Measurements from ENCODE around the gene ORAI3. TPM values are rescaled to one million over a fixed set of nuclear protein-coding genes. Genes with fewer than 3 reads are reported as not detected.

ORAI3 gene
- total RNA-seq, 1 experiment from 2014 or later: 26.9 TPM

GRCh38 chr16:30980023-30980371 lies 31.1 kb downstream of the ORAI3 start:
- Histone ChIP-seq H3K9me3 (ENCODE audit: control insufficient read depth, insufficient read depth, low read depth, low read length) (no peaks in the 10 kb centered on the region), H3K27ac (ENCODE audit: low read length) (no peak overlapping the region), H3K4me1 (ENCODE audit: control insufficient read depth, insufficient read depth, low read length) (peaks cover 6% of the 10 kb centered on the region), H3K36me3 (ENCODE audit: control insufficient read depth, insufficient read depth, low read length) (peaks cover 3% of the 10 kb centered on the region; the same call in 1 of the 2 replicates), H3K27me3 (ENCODE audit: control insufficient read depth, insufficient read depth, low read length) (no peaks in the 10 kb centered on the region), H3K4me3 (ENCODE audit: low read depth in 2 of 2, low read length in 2 of 2) (no peak overlapping the region)
- DNase-seq (ENCODE audit: low read depth, low spot score): no peak
- CTCF ChIA-PET: no interaction called here
- TF ChIP-seq TCF7L2 (IDR thresholded peaks at IDR 0.05; ENCODE audit: low read depth, low read length): no peak
- no peak for TF ChIP-seq REST (IDR thresholded peaks at IDR 0.05; ENCODE audit: insufficient read depth in 1 of 2, low read depth in 2 of 2, low read length in 1 of 2)
- TF ChIP-seq CTCF (IDR thresholded peaks at IDR 0.05): no peak; the same call in 1 of the 2 replicates
- no peak for TF ChIP-seq SIN3A (IDR thresholded peaks at IDR 0.05; ENCODE audit: borderline replicate concordance, insufficient read depth, low read depth, low read length)
- no peak for TF ChIP-seq POLR2AphosphoS5 (IDR thresholded peaks at IDR 0.05; ENCODE audit: low read depth, low read length)
- in situ Hi-C loops (cut with HindIII; ENCODE audit: low pct_unique_long_range_greater_than_20kb, low sequenced_read_pairs) (no loop called here), intact Hi-C loops (cut with micrococcal nuclease; ENCODE audit: unreplicated experiment) (no loop called here)
- BruUV-seq (replicated peaks): no TSS peak
- no peak for ATAC-seq
- POLR2A ChIA-PET: no interaction called here

- no peaks in the 10 kb centered on the region for H3K27me3 ChIP-seq (ENCODE audit: control insufficient read depth, insufficient read depth, low read length)
- H3K4me3 ChIP-seq (ENCODE audit: low read depth in 2 of 2, low read length in 2 of 2): no peak overlapping the region
- peaks cover 9% of the 10 kb centered on the region for H3K4me1 ChIP-seq (ENCODE audit: control insufficient read depth, insufficient read depth, low read length)
- no peak overlapping the region for H3K27ac ChIP-seq (ENCODE audit: low read length)
- ChIA-PET POLR2A (no interaction called here), CTCF (no interaction called here)
- no peak for TF ChIP-seq POLR2AphosphoS5 (IDR thresholded peaks at IDR 0.05; ENCODE audit: low read depth, low read length)
- TF ChIP-seq TCF7L2 (IDR thresholded peaks at IDR 0.05; ENCODE audit: low read depth, low read length): no peak
- intact Hi-C loops (cut with micrococcal nuclease; ENCODE audit: unreplicated experiment): no loop called here
- in situ Hi-C loops (cut with HindIII; ENCODE audit: low pct_unique_long_range_greater_than_20kb, low sequenced_read_pairs): no loop called here
- H3K9me3 ChIP-seq (ENCODE audit: control insufficient read depth, insufficient read depth, low read depth, low read length): no peaks in the 10 kb centered on the region
- no TSS peak for BruUV-seq (replicated peaks)
- DNase-seq (ENCODE audit: low read depth, low spot score) (no peak), ATAC-seq (no peak)
- H3K36me3 ChIP-seq (ENCODE audit: control insufficient read depth, insufficient read depth, low read length): peaks cover 3% of the 10 kb centered on the region; the same call in 1 of the 2 replicates
Measured at GRCh38 chr16:30980434-30980833, 31.6 kb downstream of the ORAI3 start.

GRCh38 chr16:30980959-30981358 lies 32.1 kb downstream of the ORAI3 start:
- DNase-seq (ENCODE audit: low read depth, low spot score): no peak
- H3K9me3 ChIP-seq (ENCODE audit: control insufficient read depth, insufficient read depth, low read depth, low read length): no peaks in the 10 kb centered on the region
- BruUV-seq (replicated peaks): no TSS peak
- POLR2A ChIA-PET: interaction anchor here (0.6 kb wide), 1 partner anchor 412 kb away, joined by 3 read pairs; no protein-coding TSS in a partner anchor
- H3K27me3 ChIP-seq (ENCODE audit: control insufficient read depth, insufficient read depth, low read length): no peaks in the 10 kb centered on the region
- peaks cover 9% of the 10 kb centered on the region for H3K4me1 ChIP-seq (ENCODE audit: control insufficient read depth, insufficient read depth, low read length)
- H3K4me3 ChIP-seq (ENCODE audit: low read depth in 2 of 2, low read length in 2 of 2): no peak overlapping the region
- no peak overlapping the region for H3K27ac ChIP-seq (ENCODE audit: low read length)
- CTCF ChIA-PET: no interaction called here
- TF ChIP-seq SIN3A (IDR thresholded peaks at IDR 0.05; ENCODE audit: borderline replicate concordance, insufficient read depth, low read depth, low read length) (no peak), POLR2AphosphoS5 (IDR thresholded peaks at IDR 0.05; ENCODE audit: low read depth, low read length) (no peak), TCF7L2 (IDR thresholded peaks at IDR 0.05; ENCODE audit: low read depth, low read length) (no peak), REST (IDR thresholded peaks at IDR 0.05; ENCODE audit: insufficient read depth in 1 of 2, low read depth in 2 of 2, low read length in 1 of 2) (no peak), CTCF (IDR thresholded peaks at IDR 0.05) (no peak)
- intact Hi-C loops (cut with micrococcal nuclease; ENCODE audit: unreplicated experiment): no loop called here
- no peak for ATAC-seq
- in situ Hi-C loops (cut with HindIII; ENCODE audit: low pct_unique_long_range_greater_than_20kb, low sequenced_read_pairs): no loop called here
- peaks cover 3% of the 10 kb centered on the region; the same call in 1 of the 2 replicates for H3K36me3 ChIP-seq (ENCODE audit: control insufficient read depth, insufficient read depth, low read length)

All from Panc1 (cell line).